ENCODE data around the gene COMMD1. TPM values are rescaled to one million over a fixed set of nuclear protein-coding genes. Genes with fewer than 3 reads are reported as not detected.

The COMMD1 gene
- total and polyA plus RNA-seq, 2 donors (not counting 3 experiments of a cell fraction or from before 2014, with no cell fraction given): 39.5 to 57.1 TPM

DNA sequence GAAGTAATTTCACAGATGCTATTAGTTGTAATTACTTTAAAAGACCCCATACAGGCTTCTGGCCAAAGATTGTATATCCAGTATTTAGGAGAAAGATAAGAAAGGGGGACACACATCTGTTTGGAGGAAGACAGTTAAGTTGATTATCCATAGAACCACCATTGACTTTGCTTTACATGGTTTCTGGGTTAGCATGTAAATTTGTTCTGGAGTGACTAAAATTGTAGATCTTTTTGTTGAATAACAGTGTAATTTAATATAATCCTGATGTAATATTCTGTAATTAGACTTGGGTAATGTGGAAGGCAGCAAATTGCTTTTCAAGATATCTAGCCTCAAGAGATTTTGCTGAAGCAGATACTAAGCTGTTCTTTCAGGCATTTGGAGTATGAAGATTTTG is 17.2 kb downstream of the COMMD1 start:
- POLR2A ChIA-PET: no interaction called here
- Histone ChIP-seq H3K9me3 (replicated peaks; ENCODE audit: control insufficient read depth, insufficient read depth, low read length) (no peaks in the 10 kb centered on the region), H3K79me2 (ENCODE audit: control insufficient read depth, insufficient read depth, low read length) (no peaks in the 10 kb centered on the region), H3K4me3 (replicated peaks in 1 of 3; ENCODE audit: insufficient read depth in 1 of 3, low read depth in 1 of 3, low read length in 3 of 3) (no peak overlapping the region), H3K27ac (ENCODE audit: insufficient read depth, low read depth, low read length) (no peak overlapping the region), H3K36me3 (ENCODE audit: control insufficient read depth in 2 of 2, extremely low read depth in 1 of 2, insufficient read depth in 2 of 2, low read length in 2 of 2) (peaks cover 0 to 2% of the 10 kb centered on the region in 2 experiments), H3K4me1 (ENCODE audit: control insufficient read depth, extremely low read depth, insufficient read depth, low read length) (no peaks in the 10 kb centered on the region), H3K4me2 (ENCODE audit: insufficient read depth, low read length) (no peak overlapping the region), H2AFZ (ENCODE audit: low read depth, low read length) (no peak overlapping the region), H3K9me1 (replicated peaks; ENCODE audit: control insufficient read depth, extremely low read depth, insufficient read depth, low read length) (no peaks in the 10 kb centered on the region), H4K20me1 (replicated peaks; ENCODE audit: control insufficient read depth, extremely low read depth, insufficient read depth, low read length) (no peaks in the 10 kb centered on the region), H3K27me3 (ENCODE audit: control insufficient read depth in 2 of 2, insufficient read depth in 2 of 2, low read length in 2 of 2) (no peaks in the 10 kb centered on the region), H3K9ac (replicated peaks; ENCODE audit: extremely low read depth, insufficient read depth, low read length) (no peak overlapping the region)
- no TSS peak for BruUV-seq (replicated peaks)
- FAIRE-seq (no peak), DNase-seq (ENCODE audit: low read depth, low spot score) (no peak)
- intact Hi-C loops (cut with micrococcal nuclease) (no loop called here), dilution Hi-C loops (cut with MboI; ENCODE audit: extremely low pct_ligation_motif_present, low sequenced_read_pairs) (no loop called here)
- no peak for TF ChIP-seq GATA2 (IDR thresholded peaks at IDR 0.05; ENCODE audit: insufficient read depth, insufficient read length, low read depth, low read length)
- TF ChIP-seq, protein P1, sequence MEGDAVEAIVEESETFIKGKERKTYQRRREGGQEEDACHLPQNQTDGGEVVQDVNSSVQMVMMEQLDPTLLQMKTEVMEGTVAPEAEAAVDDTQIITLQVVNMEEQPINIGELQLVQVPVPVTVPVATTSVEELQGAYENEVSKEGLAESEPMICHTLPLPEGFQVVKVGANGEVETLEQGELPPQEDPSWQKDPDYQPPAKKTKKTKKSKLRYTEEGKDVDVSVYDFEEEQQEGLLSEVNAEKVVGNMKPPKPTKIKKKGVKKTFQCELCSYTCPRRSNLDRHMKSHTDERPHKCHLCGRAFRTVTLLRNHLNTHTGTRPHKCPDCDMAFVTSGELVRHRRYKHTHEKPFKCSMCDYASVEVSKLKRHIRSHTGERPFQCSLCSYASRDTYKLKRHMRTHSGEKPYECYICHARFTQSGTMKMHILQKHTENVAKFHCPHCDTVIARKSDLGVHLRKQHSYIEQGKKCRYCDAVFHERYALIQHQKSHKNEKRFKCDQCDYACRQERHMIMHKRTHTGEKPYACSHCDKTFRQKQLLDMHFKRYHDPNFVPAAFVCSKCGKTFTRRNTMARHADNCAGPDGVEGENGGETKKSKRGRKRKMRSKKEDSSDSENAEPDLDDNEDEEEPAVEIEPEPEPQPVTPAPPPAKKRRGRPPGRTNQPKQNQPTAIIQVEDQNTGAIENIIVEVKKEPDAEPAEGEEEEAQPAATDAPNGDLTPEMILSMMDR (IDR thresholded peaks at IDR 0.05; ENCODE audit: extremely low read depth in 1 of 2, insufficient read depth in 1 of 2, low read depth in 1 of 2, low read length in 2 of 2): no peak
- CTCF ChIA-PET: interaction anchor here (0.6 to 0.9 kb wide), 2 partner anchors 9 to 62 kb away, joined by 3 read pairs; no protein-coding TSS in a partner anchor

DNA sequence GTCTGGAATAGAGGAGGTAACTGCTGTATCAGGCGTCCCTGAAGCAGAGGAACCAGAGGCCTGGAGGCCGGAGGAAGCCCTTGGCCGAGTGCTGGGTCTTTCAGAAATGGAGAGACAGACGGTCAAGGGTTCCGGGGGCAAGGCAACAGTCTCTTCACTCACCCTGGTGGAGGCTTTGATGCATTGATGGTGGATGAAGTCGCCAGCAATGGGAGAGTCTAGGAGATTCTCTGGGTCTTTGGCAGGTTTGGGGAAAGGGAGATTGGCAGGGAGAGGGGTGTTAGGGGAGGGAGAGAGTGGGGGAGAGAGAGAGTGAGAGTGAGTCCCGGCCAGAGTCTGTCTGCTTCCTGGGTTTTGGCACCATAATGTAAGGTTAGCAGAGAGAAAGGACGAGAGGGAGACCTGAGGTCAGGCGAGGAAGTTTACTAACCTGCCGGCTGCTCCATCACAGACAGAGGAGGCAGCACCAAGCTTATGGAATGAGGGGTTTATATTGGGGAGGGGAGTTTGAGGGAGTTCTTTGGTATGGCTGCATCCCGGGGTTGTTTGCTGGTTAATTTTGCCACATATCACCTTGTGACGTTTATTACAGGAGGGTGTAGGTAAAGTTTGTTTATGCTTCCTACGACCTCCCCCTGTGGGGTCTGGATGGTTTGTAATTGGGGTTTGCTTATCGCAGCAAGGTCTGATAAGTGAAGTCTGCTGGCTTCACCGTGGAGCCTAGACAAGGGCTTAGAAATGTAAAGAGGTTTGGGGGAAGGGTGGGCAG is 19.6 kb downstream of the COMMD1 start:
- POLR2A ChIA-PET: no interaction called here

More for the DNA sequence above, 19.6 kb downstream of the COMMD1 start:
- H3K27me3 ChIP-seq (ENCODE audit: control insufficient read depth in 2 of 2, insufficient read depth in 2 of 2, low read length in 2 of 2): no peaks in the 10 kb centered on the region
- intact Hi-C loops (cut with micrococcal nuclease): no loop called here
- no peak overlapping the region for H3K27ac ChIP-seq (ENCODE audit: insufficient read depth, low read depth, low read length)
- H2AFZ ChIP-seq (ENCODE audit: low read depth, low read length): no peak overlapping the region
- dilution Hi-C loops (cut with MboI; ENCODE audit: extremely low pct_ligation_motif_present, low sequenced_read_pairs): no loop called here
- no TSS peak for BruUV-seq (replicated peaks)
- DNase-seq (ENCODE audit: low read depth, low spot score): no peak
- H3K4me1 ChIP-seq (ENCODE audit: control insufficient read depth, extremely low read depth, insufficient read depth, low read length): no peaks in the 10 kb centered on the region
- H3K36me3 ChIP-seq (ENCODE audit: control insufficient read depth in 2 of 2, extremely low read depth in 1 of 2, insufficient read depth in 2 of 2, low read length in 2 of 2): peaks cover 0 to 2% of the 10 kb centered on the region in 2 experiments
- H3K9me3 ChIP-seq (replicated peaks; ENCODE audit: control insufficient read depth, insufficient read depth, low read length): no peaks in the 10 kb centered on the region
- TF ChIP-seq POLR2AphosphoS5 (IDR thresholded peaks at IDR 0.05; ENCODE audit: insufficient read depth, low read depth, low read length) (no peak), FOS (IDR thresholded peaks at IDR 0.05; ENCODE audit: borderline replicate concordance, insufficient read depth, low read length) (no peak), JUN (IDR thresholded peaks at IDR 0.05; ENCODE audit: borderline replicate concordance, insufficient read depth, insufficient read length, low read depth) (no peak), GATA2 (IDR thresholded peaks at IDR 0.05; ENCODE audit: insufficient read depth, insufficient read length, low read depth, low read length) (no peak), MYC (IDR thresholded peaks at IDR 0.05; ENCODE audit: low read depth, low read length) (no peak), POLR2A (IDR thresholded peaks at IDR 0.05; ENCODE audit: low read depth, low read length) (no peak), EZH2 (IDR thresholded peaks at IDR 0.05; ENCODE audit: borderline replicate concordance, low read depth, low read length, severe bottlenecking) (no peak)
- TF ChIP-seq, protein P1 (IDR thresholded peaks at IDR 0.05; ENCODE audit: extremely low read depth in 1 of 2, insufficient read depth in 1 of 2, low read depth in 1 of 2, low read length in 2 of 2): no peak
- TF ChIP-seq, protein P2, sequence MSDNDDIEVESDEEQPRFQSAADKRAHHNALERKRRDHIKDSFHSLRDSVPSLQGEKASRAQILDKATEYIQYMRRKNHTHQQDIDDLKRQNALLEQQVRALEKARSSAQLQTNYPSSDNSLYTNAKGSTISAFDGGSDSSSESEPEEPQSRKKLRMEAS (IDR thresholded peaks at IDR 0.05; ENCODE audit: insufficient read depth, insufficient read length): no peak
- no peak overlapping the region for H3K4me2 ChIP-seq (ENCODE audit: insufficient read depth, low read length)
- H3K9ac ChIP-seq (replicated peaks; ENCODE audit: extremely low read depth, insufficient read depth, low read length): no peak overlapping the region
- H4K20me1 ChIP-seq (replicated peaks; ENCODE audit: control insufficient read depth, extremely low read depth, insufficient read depth, low read length): no peaks in the 10 kb centered on the region
- no peaks in the 10 kb centered on the region for H3K9me1 ChIP-seq (replicated peaks; ENCODE audit: control insufficient read depth, extremely low read depth, insufficient read depth, low read length)
- H3K4me3 ChIP-seq (replicated peaks in 1 of 3; ENCODE audit: insufficient read depth in 1 of 3, low read depth in 1 of 3, low read length in 3 of 3): no peak overlapping the region
- CTCF ChIA-PET: no interaction called here
- FAIRE-seq: no peak
- no peaks in the 10 kb centered on the region for H3K79me2 ChIP-seq (ENCODE audit: control insufficient read depth, insufficient read depth, low read length)
